T follicular helper cell (primary cell): ENCODE results near the gene SLC20A1.

ENCODE experiments used
- DNase-seq: peaks from one replicate; pipeline ENCODE4 v3.0.0-alpha.2; 2020; ENCODE audit warnings: low read depth

Gene SLC20A1

GRCh38 chr2:112709703-112710102 is 64.0 kb downstream of the SLC20A1 start:
- no peak for DNase-seq

GRCh38 chr2:112710956-112711750 is 65.4 kb downstream of the SLC20A1 start:
- no peak for DNase-seq

- DNase-seq: no peak
These were observed 66.7 kb downstream of the SLC20A1 start for GRCh38 chr2:112712465-112712864.

GRCh38 chr2:112712903-112713584 is 67.3 kb downstream of the SLC20A1 start:
- DNase-seq: no peak
